ENCODE data around the gene KCNH4. TPM values are rescaled to one million over a fixed set of nuclear protein-coding genes. Genes with fewer than 3 reads are reported as not detected.
"Not testable (repeated sequence)": the region's sequence is repeated elsewhere in the genome, so short reads cannot be mapped to it uniquely, and the experiment has no call there.

Gene KCNH4
- total RNA-seq, 1 donor from 2014 or later: not detected

DNA sequence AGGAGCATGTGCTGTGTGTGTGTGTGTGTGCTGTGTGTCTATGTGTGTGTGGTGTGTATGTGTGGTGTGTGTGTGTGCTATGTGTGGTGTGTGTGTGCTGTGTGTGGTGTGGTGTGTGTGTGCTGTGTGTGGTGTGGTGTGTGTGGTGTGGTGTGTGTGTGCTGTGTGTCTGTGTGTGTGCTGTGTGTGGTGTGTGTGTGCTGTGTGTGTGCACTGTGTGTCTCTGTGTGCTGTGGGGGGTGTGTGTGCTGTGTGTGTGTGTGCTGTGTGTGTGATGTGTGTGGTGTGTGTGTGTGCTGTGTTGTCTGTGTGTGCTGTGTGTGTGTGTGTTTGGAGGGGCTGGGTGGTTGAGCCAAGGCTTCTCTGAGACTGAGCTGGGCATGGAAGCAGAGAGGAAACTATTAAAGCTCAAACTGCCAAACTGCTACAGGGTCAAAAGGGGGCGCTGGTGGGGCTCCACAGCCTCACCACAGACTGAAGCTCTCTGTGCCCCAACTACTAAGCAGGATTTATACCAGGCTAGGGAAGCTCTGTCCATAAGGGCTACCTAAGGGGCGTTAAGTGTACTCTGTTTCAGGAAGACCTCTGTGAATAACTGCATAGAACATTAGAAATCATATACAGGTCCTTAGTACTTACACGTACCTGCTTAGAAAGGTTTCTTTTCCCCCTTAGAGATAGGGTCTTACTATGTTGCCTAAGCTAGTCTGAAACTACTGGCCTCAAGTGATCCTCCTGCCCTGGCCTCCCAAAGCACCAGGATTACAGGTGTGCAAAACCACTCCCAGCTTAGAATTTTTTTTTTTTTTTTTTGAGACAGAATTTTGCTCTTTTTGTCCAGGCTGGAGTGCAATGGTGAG is 41.2 kb upstream of the KCNH4 start:
- H3K27ac Mint-ChIP-seq (ENCODE audit: unreplicated experiment): no peak overlapping the region
- H3K4me1 Mint-ChIP-seq (ENCODE audit: unreplicated experiment): no peaks in the 10 kb centered on the region
- peaks cover 41% of the 10 kb centered on the region for H3K36me3 Mint-ChIP-seq (ENCODE audit: unreplicated experiment)
- no peaks in the 10 kb centered on the region for H3K27me3 Mint-ChIP-seq (ENCODE audit: unreplicated experiment)
- H3K4me3 Mint-ChIP-seq (ENCODE audit: unreplicated experiment): no peak overlapping the region
- DNase-seq (ENCODE audit: extremely low spot score, unreplicated experiment): no peak
- H3K9me3 Mint-ChIP-seq (ENCODE audit: unreplicated experiment): no peaks in the 10 kb centered on the region
- TF ChIP-seq, protein P1, sequence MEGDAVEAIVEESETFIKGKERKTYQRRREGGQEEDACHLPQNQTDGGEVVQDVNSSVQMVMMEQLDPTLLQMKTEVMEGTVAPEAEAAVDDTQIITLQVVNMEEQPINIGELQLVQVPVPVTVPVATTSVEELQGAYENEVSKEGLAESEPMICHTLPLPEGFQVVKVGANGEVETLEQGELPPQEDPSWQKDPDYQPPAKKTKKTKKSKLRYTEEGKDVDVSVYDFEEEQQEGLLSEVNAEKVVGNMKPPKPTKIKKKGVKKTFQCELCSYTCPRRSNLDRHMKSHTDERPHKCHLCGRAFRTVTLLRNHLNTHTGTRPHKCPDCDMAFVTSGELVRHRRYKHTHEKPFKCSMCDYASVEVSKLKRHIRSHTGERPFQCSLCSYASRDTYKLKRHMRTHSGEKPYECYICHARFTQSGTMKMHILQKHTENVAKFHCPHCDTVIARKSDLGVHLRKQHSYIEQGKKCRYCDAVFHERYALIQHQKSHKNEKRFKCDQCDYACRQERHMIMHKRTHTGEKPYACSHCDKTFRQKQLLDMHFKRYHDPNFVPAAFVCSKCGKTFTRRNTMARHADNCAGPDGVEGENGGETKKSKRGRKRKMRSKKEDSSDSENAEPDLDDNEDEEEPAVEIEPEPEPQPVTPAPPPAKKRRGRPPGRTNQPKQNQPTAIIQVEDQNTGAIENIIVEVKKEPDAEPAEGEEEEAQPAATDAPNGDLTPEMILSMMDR (IDR thresholded peaks at IDR 0.05): peak; percentile 63

DNA sequence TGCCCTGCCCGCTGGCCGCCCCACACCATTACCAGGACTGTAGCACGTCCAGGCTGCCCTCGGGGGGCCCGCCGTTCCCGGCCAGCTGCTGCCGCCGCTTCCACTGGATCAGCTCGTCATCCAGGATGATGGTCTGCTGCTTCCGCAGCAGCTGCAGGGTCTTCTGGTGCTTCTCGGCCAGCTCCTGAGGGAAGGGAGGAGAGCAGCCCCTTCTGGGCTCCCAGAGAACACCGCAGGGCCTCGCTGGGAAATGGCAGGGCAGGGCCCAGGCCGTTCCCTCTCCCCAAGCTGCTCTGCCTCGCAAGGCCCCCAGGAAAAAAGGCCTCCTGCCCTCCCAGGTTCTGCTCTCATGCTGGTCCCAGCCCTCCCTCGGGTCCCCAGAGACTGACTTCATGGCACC is 38.3 kb upstream of the KCNH4 start:
- H3K9me3 Mint-ChIP-seq (ENCODE audit: unreplicated experiment); H3K4me1 Mint-ChIP-seq (ENCODE audit: unreplicated experiment); H3K27ac Mint-ChIP-seq (ENCODE audit: unreplicated experiment); H3K4me3 Mint-ChIP-seq (ENCODE audit: unreplicated experiment); H3K27me3 Mint-ChIP-seq (ENCODE audit: unreplicated experiment); DNase-seq (ENCODE audit: extremely low spot score, unreplicated experiment): not testable (repeated sequence)
- H3K36me3 Mint-ChIP-seq (ENCODE audit: unreplicated experiment): peaks cover 50% of the 10 kb centered on the region

- TF ChIP-seq, protein P1 (IDR thresholded peaks at IDR 0.05): no peak
- Mint-ChIP-seq H3K9me3 (ENCODE audit: unreplicated experiment) (no peaks in the 10 kb centered on the region), H3K27me3 (ENCODE audit: unreplicated experiment) (no peaks in the 10 kb centered on the region), H3K4me1 (ENCODE audit: unreplicated experiment) (no peaks in the 10 kb centered on the region), H3K4me3 (ENCODE audit: unreplicated experiment) (no peak overlapping the region), H3K27ac (ENCODE audit: unreplicated experiment) (no peak overlapping the region), H3K36me3 (ENCODE audit: unreplicated experiment) (peaks cover 50% of the 10 kb centered on the region)
- DNase-seq (ENCODE audit: extremely low spot score, unreplicated experiment): no peak
Measured at GRCh38 chr17:42214156-42214555, 33.2 kb upstream of the KCNH4 start.

DNA sequence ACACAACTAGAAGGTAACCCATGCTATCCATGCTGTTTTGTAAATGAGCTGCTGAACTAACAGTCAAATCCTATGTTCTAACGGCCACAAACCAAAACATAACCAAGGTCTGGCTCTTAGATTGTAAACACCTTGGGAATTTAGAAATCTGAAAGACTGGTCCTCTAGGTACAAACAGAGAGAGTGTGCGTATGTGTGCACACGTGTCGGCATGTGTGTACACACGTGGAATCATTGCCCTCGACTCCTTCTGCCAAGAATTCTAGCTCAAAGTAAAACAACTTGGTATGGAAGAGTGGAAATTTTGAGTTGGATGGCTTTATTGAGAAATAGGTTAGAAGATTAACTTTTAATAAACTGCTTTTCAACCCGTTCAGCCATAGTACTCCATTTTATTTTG is 31.4 kb upstream of the KCNH4 start:
- DNase-seq (ENCODE audit: extremely low spot score, unreplicated experiment): no peak
- Mint-ChIP-seq H3K27ac (ENCODE audit: unreplicated experiment) (no peak overlapping the region), H3K36me3 (ENCODE audit: unreplicated experiment) (peaks cover 43% of the 10 kb centered on the region), H3K4me1 (ENCODE audit: unreplicated experiment) (no peaks in the 10 kb centered on the region), H3K27me3 (ENCODE audit: unreplicated experiment) (no peaks in the 10 kb centered on the region), H3K4me3 (ENCODE audit: unreplicated experiment) (no peak overlapping the region), H3K9me3 (ENCODE audit: unreplicated experiment) (no peaks in the 10 kb centered on the region)
- TF ChIP-seq, protein P1 (IDR thresholded peaks at IDR 0.05): no peak

DNA sequence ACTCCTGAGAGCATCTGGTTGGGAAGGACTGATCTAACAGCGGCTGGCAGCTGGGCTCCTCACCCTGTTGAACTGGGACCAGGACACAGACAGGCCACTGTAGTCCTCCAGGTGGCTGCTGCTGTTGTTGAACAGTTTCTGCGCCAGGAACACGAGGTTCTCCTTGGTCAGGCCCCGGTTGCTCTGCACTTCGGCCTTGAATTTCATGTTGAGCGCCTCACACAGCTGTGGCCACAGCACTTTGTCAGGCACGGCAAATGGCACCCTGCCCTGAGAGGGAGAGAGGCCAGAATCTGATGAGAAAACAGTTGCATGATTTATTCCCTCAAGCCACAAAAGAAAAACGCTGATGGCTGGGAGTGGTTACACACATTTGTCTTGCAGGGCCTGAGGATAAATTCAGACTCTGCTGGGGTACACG is 31.0 kb upstream of the KCNH4 start:
- not testable (repeated sequence) for H3K4me1 Mint-ChIP-seq (ENCODE audit: unreplicated experiment); DNase-seq (ENCODE audit: extremely low spot score, unreplicated experiment); H3K27ac Mint-ChIP-seq (ENCODE audit: unreplicated experiment); H3K27me3 Mint-ChIP-seq (ENCODE audit: unreplicated experiment); H3K4me3 Mint-ChIP-seq (ENCODE audit: unreplicated experiment); H3K9me3 Mint-ChIP-seq (ENCODE audit: unreplicated experiment)
- peaks cover 42% of the 10 kb centered on the region for H3K36me3 Mint-ChIP-seq (ENCODE audit: unreplicated experiment)

- TF ChIP-seq, protein P1 (IDR thresholded peaks at IDR 0.05): no peak
- no peak for DNase-seq (ENCODE audit: extremely low spot score, unreplicated experiment)
- no peaks in the 10 kb centered on the region for H3K4me1 Mint-ChIP-seq (ENCODE audit: unreplicated experiment)
- H3K27me3 Mint-ChIP-seq (ENCODE audit: unreplicated experiment): no peaks in the 10 kb centered on the region
- no peak overlapping the region for H3K27ac Mint-ChIP-seq (ENCODE audit: unreplicated experiment)
- H3K9me3 Mint-ChIP-seq (ENCODE audit: unreplicated experiment): no peaks in the 10 kb centered on the region
- no peak overlapping the region for H3K4me3 Mint-ChIP-seq (ENCODE audit: unreplicated experiment)
- H3K36me3 Mint-ChIP-seq (ENCODE audit: unreplicated experiment): peaks cover 36% of the 10 kb centered on the region
Measured at GRCh38 chr17:42210046-42210445, 29.1 kb upstream of the KCNH4 start.

- H3K4me1 Mint-ChIP-seq (ENCODE audit: unreplicated experiment); H3K27me3 Mint-ChIP-seq (ENCODE audit: unreplicated experiment); H3K4me3 Mint-ChIP-seq (ENCODE audit: unreplicated experiment); H3K27ac Mint-ChIP-seq (ENCODE audit: unreplicated experiment); H3K9me3 Mint-ChIP-seq (ENCODE audit: unreplicated experiment); DNase-seq (ENCODE audit: extremely low spot score, unreplicated experiment): not testable (repeated sequence)
- peaks cover 40% of the 10 kb centered on the region for H3K36me3 Mint-ChIP-seq (ENCODE audit: unreplicated experiment)
Measured at GRCh38 chr17:42206153-42206612, 25.2 kb upstream of the KCNH4 start.
